Activated CD8-positive, alpha-beta memory T cell treated with anti-CD3 and anti-CD28 coated beads for 4 hours (primary cell): ENCODE data around the gene PRRX2.

Source experiments
- DNase-seq, 2 donors: peaks; one replicate each; pipeline ENCODE4 v3.0.0-alpha.2; 2020; ENCODE audit warnings: low read depth in 2 of 2

Gene PRRX2

GRCh38 chr9:129703667-129704355 is 38.4 kb downstream of the PRRX2 start:
- no peak for DNase-seq

DNA sequence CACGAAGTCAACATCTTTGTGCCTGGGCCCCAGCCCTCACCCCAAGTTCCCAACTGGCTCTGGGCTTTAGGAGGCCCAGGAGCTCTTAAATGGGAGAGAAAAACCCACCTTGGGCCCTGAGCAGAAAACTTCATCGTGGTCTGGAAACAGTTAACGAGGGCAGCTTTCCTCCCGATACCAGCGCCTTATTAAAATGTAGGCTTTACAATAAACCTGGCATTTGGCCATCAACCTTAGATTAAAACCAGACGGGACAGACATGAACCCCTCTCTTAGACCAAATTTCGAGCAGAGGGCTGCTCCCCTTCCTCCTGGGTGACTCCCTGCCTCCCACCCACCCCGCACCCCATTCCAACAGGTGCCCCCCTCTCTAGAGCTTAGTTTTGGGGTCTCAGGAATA is 39.4 kb downstream of the PRRX2 start:
- no peak for DNase-seq

GRCh38 chr9:129708793-129709192 is 43.3 kb downstream of the PRRX2 start:
- no peak for DNase-seq

GRCh38 chr9:129709438-129710168 is 44.2 kb downstream of the PRRX2 start:
- no peak for DNase-seq

DNA sequence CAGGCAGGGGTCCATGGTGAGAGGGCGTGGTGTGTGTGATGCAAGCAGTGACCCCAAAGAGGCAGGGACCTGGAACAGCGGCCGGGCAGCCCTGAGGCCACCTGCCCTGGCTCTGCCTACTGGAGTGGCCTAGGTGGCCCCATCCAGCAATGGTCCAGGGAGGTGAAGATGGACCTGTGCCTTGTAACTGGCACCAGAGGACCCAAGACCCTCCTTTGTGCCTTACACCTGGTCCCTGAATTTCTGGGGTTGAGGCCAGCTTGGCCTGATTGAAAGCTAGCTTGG is 44.7 kb downstream of the PRRX2 start:
- no peak for DNase-seq

GRCh38 chr9:129712634-129713401 is 47.4 kb downstream of the PRRX2 start:
- no peak for DNase-seq

- no peak for DNase-seq
Measured at GRCh38 chr9:129713402-129713679, 47.9 kb downstream of the PRRX2 start.

- DNase-seq: no peak
Measured at GRCh38 chr9:129714511-129715061, 49.1 kb downstream of the PRRX2 start.

- no peak for DNase-seq
Measured at GRCh38 chr9:129716091-129716490, 50.6 kb downstream of the PRRX2 start.

GRCh38 chr9:129717991-129718390 is 52.5 kb downstream of the PRRX2 start:
- no peak for DNase-seq

DNA sequence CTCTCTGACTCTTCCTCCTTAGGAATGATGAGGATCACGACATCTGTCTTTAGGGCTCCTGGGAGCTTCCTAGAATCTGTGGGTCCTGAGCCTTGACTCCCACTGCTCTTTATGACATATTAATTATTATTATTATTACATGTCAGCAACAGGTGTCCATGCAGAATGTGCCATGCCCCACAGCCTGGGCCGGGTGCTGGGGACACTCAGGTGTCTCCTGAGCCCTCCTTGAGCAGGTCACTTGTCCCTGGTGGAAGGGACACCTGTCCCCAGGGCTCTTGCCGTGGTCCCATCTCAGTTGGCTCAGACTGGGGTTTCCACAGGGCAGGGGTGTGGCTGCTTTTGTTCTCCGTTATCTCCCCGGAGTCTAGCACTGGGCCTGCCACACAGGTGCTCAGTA is 53.2 kb downstream of the PRRX2 start:
- no peak for DNase-seq

DNA sequence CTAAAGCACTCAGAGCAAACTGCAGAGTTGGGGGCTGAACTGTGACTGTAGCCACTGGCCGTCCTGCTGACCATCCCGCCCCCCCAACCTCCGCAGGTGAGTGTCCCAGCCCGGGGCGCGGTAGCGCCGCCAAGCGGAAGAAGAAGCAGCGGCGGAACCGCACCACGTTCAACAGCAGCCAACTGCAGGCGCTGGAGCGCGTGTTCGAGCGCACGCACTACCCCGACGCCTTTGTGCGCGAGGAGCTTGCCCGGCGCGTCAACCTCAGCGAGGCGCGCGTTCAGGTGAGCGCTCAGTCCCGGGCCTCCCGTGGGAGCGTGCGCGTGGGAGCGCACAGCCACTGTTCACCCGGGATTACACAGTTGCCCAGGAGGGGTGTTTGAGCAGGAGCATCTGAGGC is 53.7 kb downstream of the PRRX2 start:
- no peak for DNase-seq

DNA sequence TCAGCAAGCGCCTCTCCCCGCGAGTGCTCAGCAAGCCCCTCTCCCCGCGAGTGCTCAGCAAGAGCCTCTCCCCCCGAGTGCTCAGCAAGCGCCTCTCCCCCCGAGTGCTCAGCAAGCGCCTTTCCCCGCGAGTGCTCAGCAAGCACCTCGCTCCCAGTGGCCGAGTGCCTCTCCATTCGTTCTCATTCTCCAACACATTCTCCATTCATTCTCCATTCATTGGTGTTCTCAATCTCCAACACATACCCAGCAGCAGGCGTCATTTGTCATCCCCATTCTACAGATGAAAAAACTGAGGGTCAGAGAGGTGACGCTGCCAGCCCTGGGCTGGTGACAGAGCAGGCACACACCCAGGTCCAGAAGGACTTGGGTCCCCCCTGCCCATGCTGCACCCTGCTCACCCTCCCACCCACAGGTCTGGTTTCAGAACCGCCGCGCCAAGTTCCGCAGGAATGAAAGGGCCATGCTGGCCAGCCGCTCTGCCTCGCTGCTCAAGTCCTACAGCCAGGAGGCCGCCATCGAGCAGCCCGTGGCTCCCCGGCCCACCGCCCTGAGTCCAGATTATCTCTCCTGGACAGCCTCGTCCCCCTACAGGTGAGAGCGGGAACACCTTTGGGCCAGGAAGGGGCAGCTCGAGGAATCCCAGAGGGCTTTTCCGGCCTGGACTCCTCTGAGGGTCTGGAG is 54.9 kb downstream of the PRRX2 start:
- DNase-seq: no peak

GRCh38 chr9:129720865-129721545 is 55.6 kb downstream of the PRRX2 start:
- DNase-seq: no peak

- no peak for DNase-seq
Measured at GRCh38 chr9:129722913-129723312, 57.5 kb downstream of the PRRX2 start.

DNA sequence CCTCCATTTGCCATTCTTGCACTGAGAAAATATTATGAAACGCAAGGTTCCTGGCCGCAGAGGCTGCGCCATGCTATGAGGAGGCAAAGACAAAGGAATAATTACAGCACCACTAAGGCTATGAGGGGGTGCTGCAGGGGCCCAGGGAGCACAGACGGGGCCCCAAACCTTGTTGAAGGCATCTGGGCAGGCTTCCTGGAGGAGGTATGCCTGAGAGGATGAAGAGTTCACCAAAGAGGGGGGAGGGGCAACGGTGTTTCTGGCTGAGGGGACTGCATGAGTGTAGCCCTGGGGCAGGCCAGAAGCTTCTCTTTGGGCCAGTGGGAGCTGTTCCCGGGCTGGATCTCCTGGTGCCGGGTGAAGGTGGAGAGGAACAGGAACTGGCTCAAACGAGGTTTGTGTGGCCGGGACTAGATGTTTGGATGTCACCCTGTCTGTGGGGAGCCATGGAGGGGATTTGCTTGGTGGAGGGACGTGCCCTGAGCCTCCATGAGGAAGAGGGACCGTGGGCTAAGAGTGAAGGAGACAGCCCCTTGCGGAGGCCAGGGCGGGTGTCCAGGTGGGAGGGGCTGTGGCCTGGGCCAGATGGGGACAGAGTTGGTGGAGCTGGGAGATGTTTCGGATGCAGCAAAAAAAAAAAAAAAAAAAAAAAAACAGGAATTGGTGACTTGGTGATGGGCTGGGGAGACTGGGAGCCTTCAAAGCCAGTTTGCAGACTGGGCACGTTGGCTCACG is 59.2 kb downstream of the PRRX2 start:
- DNase-seq: no peak

DNA sequence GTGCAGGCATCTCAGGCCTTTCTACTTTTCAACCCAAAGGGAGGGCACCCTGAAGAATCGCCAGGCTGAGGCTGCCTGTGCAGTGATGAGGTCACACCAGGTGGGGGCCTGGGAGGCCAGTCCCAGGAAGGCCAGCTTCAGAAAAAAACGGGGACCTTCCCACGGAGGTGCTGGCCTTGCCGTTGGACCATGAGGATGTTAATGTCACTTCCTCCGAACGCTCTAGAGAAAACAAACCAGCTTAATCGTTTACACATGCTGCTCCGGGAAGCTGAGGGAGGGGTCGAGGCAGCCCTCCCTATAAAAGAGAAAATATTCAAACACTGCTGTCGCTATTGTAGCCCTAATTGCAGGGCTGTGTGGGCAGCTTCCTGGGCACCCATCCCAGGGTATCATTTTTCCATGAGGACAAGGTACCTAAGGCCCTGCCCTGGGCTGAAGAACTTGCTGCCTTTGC is 60.4 kb downstream of the PRRX2 start:
- no peak for DNase-seq

DNA sequence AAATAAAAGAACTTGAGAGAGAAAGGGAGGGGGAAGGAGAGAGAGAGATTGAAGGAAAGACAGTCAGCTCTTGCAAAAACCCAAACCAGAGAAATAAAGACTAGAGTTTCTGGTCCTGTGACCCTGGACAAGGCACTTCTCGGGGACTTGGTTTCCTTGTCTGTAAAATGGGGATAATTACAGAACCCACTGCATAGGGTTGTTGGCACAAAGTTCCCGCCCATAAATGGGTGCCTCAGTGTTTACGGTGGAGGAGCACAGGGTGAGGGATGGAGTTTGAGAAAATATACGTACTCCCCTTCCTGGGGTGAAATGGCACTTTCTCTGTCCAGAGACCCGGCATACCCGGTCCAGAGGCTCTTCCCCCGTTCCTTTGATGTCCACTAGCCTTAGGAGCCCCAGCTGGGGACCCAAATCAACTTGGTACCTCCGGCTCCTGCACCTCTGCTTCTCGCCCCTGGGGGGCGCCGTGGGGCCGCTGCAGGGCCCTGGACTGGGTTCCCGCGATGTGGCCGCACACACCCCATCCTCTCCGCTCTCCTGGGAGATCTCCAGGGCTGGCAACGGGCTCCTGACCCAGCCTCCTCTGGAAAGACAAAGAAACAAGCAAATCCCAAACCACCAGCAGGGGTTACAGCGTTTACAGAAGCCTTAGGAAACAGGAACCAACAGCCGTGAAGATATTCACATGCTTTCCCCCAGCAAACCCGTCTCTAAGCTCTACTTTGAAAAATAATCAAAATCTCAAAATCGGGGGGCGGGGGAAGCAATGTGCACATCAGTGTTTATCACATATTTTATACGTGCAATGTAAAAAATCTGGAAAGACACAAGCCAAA is 61.1 kb downstream of the PRRX2 start:
- DNase-seq: peak; percentile 8 to 13

GRCh38 chr9:129728744-129729143 is 63.3 kb downstream of the PRRX2 start:
- no peak for DNase-seq

- DNase-seq: no peak
Measured at GRCh38 chr9:129731477-129732085, 66.1 kb downstream of the PRRX2 start.
